Activated CD4-positive, alpha-beta T cell treated with anti-CD3 and anti-CD28 coated beads, Interleukin-10, Interleukin-2, amounts not matched to agents 100 ng/mL and 50 ng/mL, durations not matched to agents 16 hours and 8 hours (primary cell): ENCODE measurements around the gene DNAI1.
"Not testable (repeated sequence)": the region's sequence is repeated elsewhere in the genome, so short reads cannot be mapped to it uniquely, and the experiment has no call there.

Experiments
- DNase-seq: peaks from one replicate; pipeline ENCODE4 v3.0.0-alpha.2; 2020

DNAI1 gene

GRCh38 chr9:34451135-34451534 lies 7.5 kb upstream of the DNAI1 start:
- no peak for DNase-seq

GRCh38 chr9:34451545-34451944 lies 7.1 kb upstream of the DNAI1 start:
- DNase-seq = peak; percentile 67

GRCh38 chr9:34452568-34452967 lies 6.0 kb upstream of the DNAI1 start:
- no peak for DNase-seq

GRCh38 chr9:34454571-34455065 lies 4.0 kb upstream of the DNAI1 start:
- peak; percentile 51 for DNase-seq

- DNase-seq = no peak
Observed at GRCh38 chr9:34456151-34456550, 2.5 kb upstream of the DNAI1 start.

GRCh38 chr9:34456746-34457145 lies 1.9 kb upstream of the DNAI1 start:
- no peak for DNase-seq

GRCh38 chr9:34457266-34458012 lies 1.2 kb upstream of the DNAI1 start:
- DNase-seq = peak; percentile 24

GRCh38 chr9:34458959-34459340 lies 345 bp downstream of the DNAI1 start:
- DNase-seq = no peak

- DNase-seq = no peak
Observed at GRCh38 chr9:34459356-34459755, 751 bp downstream of the DNAI1 start.

- DNase-seq = no peak
Observed at GRCh38 chr9:34459941-34460340, 1.3 kb downstream of the DNAI1 start.

- DNase-seq = peak; percentile 64
Observed at GRCh38 chr9:34463098-34463900, 4.7 kb downstream of the DNAI1 start.

- no peak for DNase-seq
Observed at GRCh38 chr9:34463901-34464232, 5.3 kb downstream of the DNAI1 start.

- DNase-seq = no peak
Observed at GRCh38 chr9:34464571-34464970, 6.0 kb downstream of the DNAI1 start.

- no peak for DNase-seq
Observed at GRCh38 chr9:34465468-34465867, 6.9 kb downstream of the DNAI1 start.

GRCh38 chr9:34475097-34475496 lies 16.5 kb downstream of the DNAI1 start:
- DNase-seq = no peak

GRCh38 chr9:34477541-34477940 lies 18.9 kb downstream of the DNAI1 start:
- DNase-seq = no peak

GRCh38 chr9:34479431-34479866 lies 20.8 kb downstream of the DNAI1 start:
- no peak for DNase-seq

GRCh38 chr9:34481620-34482019 lies 23.0 kb downstream of the DNAI1 start:
- not testable (repeated sequence) for DNase-seq

GRCh38 chr9:34482746-34483145 lies 24.1 kb downstream of the DNAI1 start:
- DNase-seq = not testable (repeated sequence)

- no peak for DNase-seq
Observed at GRCh38 chr9:34484678-34485077, 26.1 kb downstream of the DNAI1 start.

GRCh38 chr9:34485822-34486221 lies 27.2 kb downstream of the DNAI1 start:
- DNase-seq = no peak

- no peak for DNase-seq
Observed at GRCh38 chr9:34486572-34486971, 28.0 kb downstream of the DNAI1 start.

- no peak for DNase-seq
Observed at GRCh38 chr9:34490360-34490759, 31.8 kb downstream of the DNAI1 start.

- DNase-seq = no peak
Observed at GRCh38 chr9:34490760-34491159, 32.2 kb downstream of the DNAI1 start.
